ENCODE measurements around the gene LIPI.

DNA sequence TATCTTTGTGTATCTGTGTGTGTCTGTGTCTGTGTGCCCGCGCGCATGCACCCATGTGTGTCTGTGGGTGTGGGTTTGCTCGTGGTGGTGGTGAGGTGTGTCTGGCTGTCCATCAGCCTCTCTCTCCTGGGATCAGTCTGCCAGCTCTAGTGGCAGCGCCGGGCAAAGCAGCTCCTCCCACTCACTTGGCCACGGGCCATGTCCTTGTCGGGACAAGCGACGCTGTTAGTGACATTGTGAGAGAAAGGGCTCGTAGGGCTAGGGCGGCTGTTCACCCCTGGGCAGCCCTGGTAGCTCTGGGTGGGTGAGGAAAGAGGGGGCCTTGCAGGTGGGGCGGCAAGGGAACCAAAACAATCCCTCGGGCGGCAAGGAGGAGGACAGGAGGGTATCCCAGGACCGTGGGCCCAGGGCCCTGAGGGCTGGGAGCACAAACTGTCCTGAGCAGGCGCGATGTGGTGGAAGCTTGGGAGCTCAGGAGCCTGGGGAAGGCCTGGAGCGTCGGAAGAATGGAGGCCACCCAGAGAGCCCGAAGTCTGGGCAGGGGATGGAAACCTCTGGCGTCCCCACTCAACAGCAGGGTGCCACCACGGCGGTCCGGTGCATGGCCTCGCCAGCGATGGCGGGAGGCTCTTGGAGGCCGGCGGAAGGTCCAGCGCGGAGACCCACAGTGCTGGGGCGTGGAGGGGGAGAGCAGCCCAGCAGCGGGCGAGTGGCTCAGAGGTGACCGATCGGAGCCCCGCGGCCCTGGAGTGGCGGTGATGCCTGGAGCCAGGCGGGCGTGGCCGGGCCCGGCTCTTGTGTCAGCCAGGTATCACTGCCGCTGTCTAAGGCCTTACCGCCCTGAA lies 140.5 kb downstream of the LIPI start:
- no peak for TF ChIP-seq EZH2 (IDR thresholded peaks at IDR 0.05)
- TF ChIP-seq POLR2AphosphoS5 (IDR thresholded peaks at IDR 0.05; ENCODE audit: borderline replicate concordance, low read depth, low read length), result no peak
- TF ChIP-seq FOXP2 (optimal IDR thresholded peaks at IDR 0.05; ENCODE audit: control extremely low read depth, extremely low read length, insufficient read depth), result no peak
